ENCODE measurements around the gene CLEC3B. TPM values are rescaled to one million over a fixed set of nuclear protein-coding genes. Genes with fewer than 3 reads are reported as not detected.

The CLEC3B gene
- total RNA-seq, 2 donors from 2014 or later: 138 to 180 TPM

- TF ChIP-seq, protein P1, sequence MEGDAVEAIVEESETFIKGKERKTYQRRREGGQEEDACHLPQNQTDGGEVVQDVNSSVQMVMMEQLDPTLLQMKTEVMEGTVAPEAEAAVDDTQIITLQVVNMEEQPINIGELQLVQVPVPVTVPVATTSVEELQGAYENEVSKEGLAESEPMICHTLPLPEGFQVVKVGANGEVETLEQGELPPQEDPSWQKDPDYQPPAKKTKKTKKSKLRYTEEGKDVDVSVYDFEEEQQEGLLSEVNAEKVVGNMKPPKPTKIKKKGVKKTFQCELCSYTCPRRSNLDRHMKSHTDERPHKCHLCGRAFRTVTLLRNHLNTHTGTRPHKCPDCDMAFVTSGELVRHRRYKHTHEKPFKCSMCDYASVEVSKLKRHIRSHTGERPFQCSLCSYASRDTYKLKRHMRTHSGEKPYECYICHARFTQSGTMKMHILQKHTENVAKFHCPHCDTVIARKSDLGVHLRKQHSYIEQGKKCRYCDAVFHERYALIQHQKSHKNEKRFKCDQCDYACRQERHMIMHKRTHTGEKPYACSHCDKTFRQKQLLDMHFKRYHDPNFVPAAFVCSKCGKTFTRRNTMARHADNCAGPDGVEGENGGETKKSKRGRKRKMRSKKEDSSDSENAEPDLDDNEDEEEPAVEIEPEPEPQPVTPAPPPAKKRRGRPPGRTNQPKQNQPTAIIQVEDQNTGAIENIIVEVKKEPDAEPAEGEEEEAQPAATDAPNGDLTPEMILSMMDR (IDR thresholded peaks at IDR 0.05): no peak
- Histone ChIP-seq H3K9me3 (no peaks in the 10 kb centered on the region), H3K36me3 (no peaks in the 10 kb centered on the region), H3K4me1 (no peaks in the 10 kb centered on the region), H3K4me3 (no peak overlapping the region), H3K27ac (no peak overlapping the region), H3K27me3 (no peaks in the 10 kb centered on the region)
- DNase-seq (ENCODE audit: low spot score): no peak
Measured at GRCh38 chr3:45080824-45081223, 54.7 kb downstream of the CLEC3B start.

DNA sequence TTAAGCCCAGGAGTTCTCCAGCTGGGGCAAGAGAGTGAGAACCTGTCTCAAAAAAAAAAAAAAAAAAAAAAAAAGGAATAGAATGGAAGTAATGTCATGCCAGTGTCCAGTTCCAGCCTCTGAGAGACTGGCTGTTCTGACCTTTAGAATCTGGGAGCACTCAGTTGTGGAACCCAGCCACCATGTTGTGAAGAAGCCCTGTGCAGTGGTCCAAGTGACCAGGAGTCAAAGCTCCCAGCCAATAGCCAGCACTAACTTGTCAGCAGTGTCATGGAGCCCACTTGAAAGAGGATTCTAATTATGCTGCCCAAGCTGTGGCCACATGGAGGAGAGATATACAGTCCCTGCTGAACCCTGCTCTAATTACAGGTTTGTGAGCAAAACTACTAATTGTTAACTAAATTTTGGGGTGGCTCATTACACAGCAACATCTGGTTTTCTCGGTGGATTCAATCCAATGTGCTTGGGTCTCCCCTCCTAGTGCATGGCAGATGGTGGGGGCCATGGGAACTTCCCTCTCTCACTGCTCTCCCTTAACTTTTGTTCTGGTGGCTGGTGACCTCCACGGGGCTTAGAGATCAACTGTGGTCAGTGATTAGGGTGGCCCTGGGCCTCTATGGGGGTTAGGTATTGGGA is 55.5 kb downstream of the CLEC3B start:
- TF ChIP-seq, protein P1 (IDR thresholded peaks at IDR 0.05): no peak
- H3K27me3 ChIP-seq: no peaks in the 10 kb centered on the region
- no peak overlapping the region for H3K27ac ChIP-seq
- H3K36me3 ChIP-seq: no peaks in the 10 kb centered on the region
- DNase-seq (ENCODE audit: low spot score): no peak
- no peaks in the 10 kb centered on the region for H3K4me1 ChIP-seq
- no peak overlapping the region for H3K4me3 ChIP-seq
- no peaks in the 10 kb centered on the region for H3K9me3 ChIP-seq

GRCh38 chr3:45082142-45082538 is 56.0 kb downstream of the CLEC3B start:
- Histone ChIP-seq H3K27ac (no peak overlapping the region), H3K27me3 (no peaks in the 10 kb centered on the region), H3K4me3 (no peak overlapping the region), H3K9me3 (no peaks in the 10 kb centered on the region), H3K36me3 (no peaks in the 10 kb centered on the region), H3K4me1 (no peaks in the 10 kb centered on the region)
- no peak for DNase-seq (ENCODE audit: low spot score)
- TF ChIP-seq, protein P1 (IDR thresholded peaks at IDR 0.05): no peak

DNA sequence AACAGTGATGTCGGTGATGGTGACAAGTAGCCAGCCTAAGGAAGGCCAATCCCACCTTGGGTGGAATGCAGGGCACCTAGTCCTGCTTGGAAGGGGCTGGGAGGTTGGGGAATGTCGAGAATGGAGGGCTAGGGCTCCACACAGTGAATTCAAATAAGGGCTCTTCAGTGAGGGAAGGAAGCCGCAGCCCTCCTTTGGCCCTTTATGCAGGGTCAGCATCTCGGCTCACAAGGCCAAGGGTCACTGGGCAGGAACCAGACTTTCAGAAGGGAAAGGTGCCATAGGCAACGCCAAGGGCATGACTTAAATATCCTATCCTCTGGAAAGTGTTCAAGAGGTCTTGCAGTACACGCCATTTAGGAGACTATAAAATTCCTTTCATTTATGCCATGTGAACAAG is 56.9 kb downstream of the CLEC3B start:
- Histone ChIP-seq H3K27me3 (no peaks in the 10 kb centered on the region), H3K4me3 (no peak overlapping the region), H3K9me3 (no peaks in the 10 kb centered on the region), H3K36me3 (no peaks in the 10 kb centered on the region), H3K4me1 (no peaks in the 10 kb centered on the region), H3K27ac (no peak overlapping the region)
- DNase-seq (ENCODE audit: low spot score): no peak
- TF ChIP-seq, protein P1 (IDR thresholded peaks at IDR 0.05): no peak

- H3K9me3 ChIP-seq: no peaks in the 10 kb centered on the region
- no peaks in the 10 kb centered on the region for H3K36me3 ChIP-seq
- H3K27ac ChIP-seq: no peak overlapping the region
- H3K27me3 ChIP-seq: no peaks in the 10 kb centered on the region
- TF ChIP-seq, protein P1 (IDR thresholded peaks at IDR 0.05): no peak
- H3K4me3 ChIP-seq: no peak overlapping the region
- no peak for DNase-seq (ENCODE audit: low spot score)
- H3K4me1 ChIP-seq: no peaks in the 10 kb centered on the region
Measured at GRCh38 chr3:45084361-45084760, 58.3 kb downstream of the CLEC3B start.

All from right atrium auricular region (tissue), 2 donors.